Smooth muscle cell (in vitro differentiated cells): ENCODE measurements around the gene CMKLR1. TPM values are rescaled to one million over a fixed set of nuclear protein-coding genes. Genes with fewer than 3 reads are reported as not detected.

Experiments
- DNase-seq: peaks from one replicate; lab custom pipeline; 2025; ENCODE audit not compliant: unreplicated experiment; lab: John Stamatoyannopoulos, UW
- H2AFZ ChIP-seq: fragments of 200-600 bp; sonication (generic); 2 replicates; pipeline ENCODE4 v1.6.0; 2016; ENCODE audit warnings: antibody characterized with exemption, low read depth, mild to moderate bottlenecking
- H3F3A ChIP-seq: fragments of 200-600 bp; sonication (generic); 2 replicates; pipeline ENCODE4 v1.6.0; 2017; ENCODE audit warnings: antibody characterized with exemption, low read depth
- H3K27ac ChIP-seq: fragments of 200-600 bp; sonication (generic); 2 replicates; pipeline ENCODE4 v1.5.1; 2016; ENCODE audit warnings: low read depth, mild to moderate bottlenecking
- H3K27me3 ChIP-seq: fragments of 200-600 bp; sonication (generic); 2 replicates; pipeline ENCODE4 v1.6.1; 2016; ENCODE audit warnings: low read depth, mild to moderate bottlenecking
- H3K36me3 ChIP-seq: fragments of 200-600 bp; sonication (generic); 2 replicates; pipeline ENCODE4 v1.5.1; 2016; ENCODE audit warnings: low read depth
- H3K4me1 ChIP-seq: fragments of 200-600 bp; sonication (generic); 2 replicates; pipeline ENCODE4 v1.5.1; 2016; ENCODE audit warnings: low read depth
- H3K4me2 ChIP-seq: fragments of 200-600 bp; sonication (generic); 2 replicates; pipeline ENCODE4 v1.6.0; 2016; ENCODE audit warnings: mild to moderate bottlenecking
- H3K4me3 ChIP-seq: fragments of 200-600 bp; sonication (generic); 2 replicates; pipeline ENCODE4 v1.5.1; 2016; ENCODE audit warnings: mild to moderate bottlenecking
- H3K79me2 ChIP-seq: fragments of 200-600 bp; sonication (generic); 2 replicates; pipeline ENCODE4 v1.6.0; 2016; ENCODE audit warnings: low read depth, mild to moderate bottlenecking
- H3K9ac ChIP-seq: fragments of 200-600 bp; sonication (generic); 2 replicates; pipeline ENCODE4 v1.6.0; 2016; ENCODE audit warnings: low read depth
- H3K9me3 ChIP-seq: fragments of 200-600 bp; sonication (generic); replicated peaks from 2 replicates; pipeline ENCODE4 v1.5.1; 2016; ENCODE audit warnings: low read depth
- H4K20me1 ChIP-seq: fragments of 200-600 bp; sonication (generic); 2 replicates; pipeline ENCODE4 v1.6.0; 2016; ENCODE audit warnings: low read depth
- CTCF ChIP-seq: fragments of 200-600 bp; sonication (generic); IDR thresholded peaks from 2 replicates; pipeline ENCODE4 v1.5.1; 2017; ENCODE audit warnings: borderline replicate concordance, mild to moderate bottlenecking, antibody characterized with exemption; ENCODE audit not compliant: insufficient read depth, poor library complexity, severe bottlenecking
- WGBS: methylation state at CpG from one replicate; pipeline ENCODE4 v1.1.7; 2016; ENCODE audit warnings: low lambda C conversion rate; 5-methylcytosine and 5-hydroxymethylcytosine counted together
- polyA plus RNA-seq: library from polyadenylated mRNA; unstranded; fragments of >200 nt; fragmentation: Nextera tagmentation; extraction: Ambion mirVana; gene quantifications from 2 replicates; pipeline ENCODE4 v1.2.1, GENCODE V29; 2016
- total RNA-seq: library from RNA; depleted of rRNA; stranded (reverse); fragments of >200 nt; gene quantifications from 2 replicates; pipeline ENCODE4 v1.2.3, GENCODE V29; 2014

The CMKLR1 gene
- total and polyA plus RNA-seq, 2 experiments from 2014 or later, result 179 to 294 TPM

DNA sequence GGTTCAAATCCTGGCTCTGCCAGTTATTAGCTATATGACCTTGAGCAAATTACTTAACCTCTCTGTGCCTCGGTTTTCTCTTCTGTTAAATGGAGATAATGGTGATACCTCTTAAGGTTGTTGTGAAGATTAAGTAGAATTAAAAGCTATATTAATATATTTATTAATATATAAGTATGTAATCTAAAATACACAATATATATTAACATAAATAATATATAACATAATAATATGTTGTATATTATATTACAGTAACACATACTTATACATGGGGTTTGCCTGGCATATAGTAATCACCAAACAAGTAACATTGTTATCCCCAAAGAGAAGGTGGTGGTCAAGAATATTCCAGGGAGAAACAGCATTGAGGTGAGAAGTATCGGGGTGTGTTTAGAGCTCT, 92.0 kb downstream of the CMKLR1 start:
- no peak for DNase-seq
- Histone ChIP-seq H3K27ac (no peak overlapping the region), H3K27me3 (no peaks in the 10 kb centered on the region), H3K9ac (no peak overlapping the region), H3K4me3 (no peak overlapping the region), H3F3A (no peaks in the 10 kb centered on the region), H3K9me3 (no peaks in the 10 kb centered on the region), H4K20me1 (no peaks in the 10 kb centered on the region), H2AFZ (no peak overlapping the region), H3K36me3 (no peaks in the 10 kb centered on the region), H3K79me2 (no peaks in the 10 kb centered on the region), H3K4me1 (no peaks in the 10 kb centered on the region), H3K4me2 (no peak overlapping the region)
- no peak for TF ChIP-seq CTCF
- WGBS, result 83% methylated on average over 2 of the region's 2 CpGs

DNA sequence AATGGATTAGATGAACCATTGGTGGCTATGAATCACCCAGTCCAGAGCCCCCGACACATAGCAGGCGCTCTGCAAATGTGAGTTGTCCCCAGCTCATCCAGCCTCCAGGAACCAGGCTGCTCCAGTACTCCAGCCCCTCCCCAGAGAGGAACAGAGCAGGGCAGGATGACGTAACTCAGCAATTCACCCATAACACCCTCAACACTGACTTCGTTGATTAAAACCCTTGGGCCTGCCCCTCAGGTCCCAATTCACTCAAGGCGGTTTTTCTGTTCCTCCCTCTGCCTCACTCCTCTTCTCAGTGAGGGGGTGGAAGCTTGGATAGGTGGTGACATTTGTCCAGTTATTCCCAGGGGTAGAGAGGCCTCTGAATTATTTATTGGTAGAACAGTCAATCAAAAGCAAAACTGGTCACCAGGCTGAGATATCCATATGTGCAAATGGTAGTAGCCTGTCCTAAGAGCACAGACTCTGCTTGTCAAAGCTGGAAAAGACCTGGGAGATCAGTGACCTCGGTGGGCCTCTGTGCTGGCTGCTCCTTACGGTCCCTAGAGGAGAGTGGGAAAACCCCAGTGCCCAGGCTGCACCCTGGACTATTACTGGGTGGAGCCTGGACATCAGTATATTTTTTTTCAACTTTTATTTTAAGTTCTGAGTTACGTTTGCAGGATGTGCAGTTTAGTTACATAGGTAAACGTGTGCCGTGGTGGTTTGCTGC, 97.0 kb downstream of the CMKLR1 start:
- no peak overlapping the region for H3K4me3 ChIP-seq
- H3K36me3 ChIP-seq, result no peaks in the 10 kb centered on the region
- no peak overlapping the region for H3K4me2 ChIP-seq
- DNase-seq, result peak; percentile 13
- TF ChIP-seq CTCF, result no peak
- H2AFZ ChIP-seq, result no peak overlapping the region
- H3K79me2 ChIP-seq, result no peaks in the 10 kb centered on the region
- peaks cover under 1% of the 10 kb centered on the region for H3K27me3 ChIP-seq
- no peaks in the 10 kb centered on the region for H3K4me1 ChIP-seq
- peaks cover 9% of the 10 kb centered on the region for H3F3A ChIP-seq
- H4K20me1 ChIP-seq, result no peaks in the 10 kb centered on the region
- 50% methylated on average over 10 of the region's 10 CpGs for WGBS
- no peaks in the 10 kb centered on the region for H3K9me3 ChIP-seq
- H3K27ac ChIP-seq, result peak overlapping the region; percentile 4
- no peak overlapping the region for H3K9ac ChIP-seq

- H3K27me3 ChIP-seq, result peaks cover 5% of the 10 kb centered on the region
- H3K4me3 ChIP-seq, result no peak overlapping the region
- no peak overlapping the region for H3K9ac ChIP-seq
- no peak for TF ChIP-seq CTCF
- H4K20me1 ChIP-seq, result no peaks in the 10 kb centered on the region
- WGBS, result 92% methylated on average over 4 of the region's 4 CpGs
- no peak overlapping the region for H2AFZ ChIP-seq
- no peak overlapping the region for H3K27ac ChIP-seq
- DNase-seq, result no peak
- no peaks in the 10 kb centered on the region for H3K79me2 ChIP-seq
- no peaks in the 10 kb centered on the region for H3K4me1 ChIP-seq
- H3K9me3 ChIP-seq, result no peaks in the 10 kb centered on the region
- H3K4me2 ChIP-seq, result no peak overlapping the region
- no peaks in the 10 kb centered on the region for H3K36me3 ChIP-seq
- peaks cover 9% of the 10 kb centered on the region for H3F3A ChIP-seq
These were observed 98.2 kb downstream of the CMKLR1 start for GRCh38 chr12:108240928-108241327.
